Colon (tissue), 2 donors: ENCODE measurements around the gene PLEKHA7.
"Not testable (repeated sequence)": the region's sequence is repeated elsewhere in the genome, so short reads cannot be mapped to it uniquely, and the experiment has no call there.

Source experiments
- FAIRE-seq: peaks from 2 replicates; lab custom pipeline; 2012; peaks lifted over from hg19 to GRCh38; lab: Jason Lieb, UNC
- donor health status: control.
- donor health status: control.

Gene PLEKHA7

GRCh38 chr11:17014321-17014832 lies at the start of gene PLEKHA7:
TSS of gene PLEKHA7 (minus strand) at chr11:17014414. CDS start at chr11:17014401, 13 bp downstream.
- no peak for FAIRE-seq

GRCh38 chr11:17063171-17064002 lies 49.2 kb upstream of the PLEKHA7 start:
- no peak for FAIRE-seq

- not testable (repeated sequence) for FAIRE-seq
Measured at GRCh38 chr11:17051146-17051545, 36.9 kb upstream of the PLEKHA7 start.

GRCh38 chr11:17048491-17048890 lies 34.3 kb upstream of the PLEKHA7 start:
- FAIRE-seq, result not testable (repeated sequence)

GRCh38 chr11:17046690-17047089 lies 32.5 kb upstream of the PLEKHA7 start:
- FAIRE-seq, result no peak

- FAIRE-seq, result no peak
Measured at GRCh38 chr11:17036666-17037658, 22.7 kb upstream of the PLEKHA7 start.

GRCh38 chr11:17034027-17034426 lies 19.8 kb upstream of the PLEKHA7 start:
- not testable (repeated sequence) for FAIRE-seq

GRCh38 chr11:17026487-17027082 lies 12.4 kb upstream of the PLEKHA7 start:
- no peak for FAIRE-seq

- FAIRE-seq, result no peak
Measured at GRCh38 chr11:17024924-17025323, 10.7 kb upstream of the PLEKHA7 start.

- no peak for FAIRE-seq
Measured at GRCh38 chr11:17021511-17021910, 7.3 kb upstream of the PLEKHA7 start.

- no peak for FAIRE-seq
Measured at GRCh38 chr11:17020831-17021230, 6.6 kb upstream of the PLEKHA7 start.

GRCh38 chr11:17019232-17019631 lies 5.0 kb upstream of the PLEKHA7 start:
- no peak for FAIRE-seq

GRCh38 chr11:17015627-17016126 lies 1.5 kb upstream of the PLEKHA7 start:
- no peak for FAIRE-seq

GRCh38 chr11:17014833-17015626 lies 816 bp upstream of the PLEKHA7 start:
- no peak for FAIRE-seq

- FAIRE-seq, result no peak
Measured at GRCh38 chr11:17013548-17014320, 480 bp downstream of the PLEKHA7 start.

- no peak for FAIRE-seq
Measured at GRCh38 chr11:17012712-17013547, 1.3 kb downstream of the PLEKHA7 start.

- no peak for FAIRE-seq
Measured at GRCh38 chr11:17012179-17012578, 2.0 kb downstream of the PLEKHA7 start.

- FAIRE-seq, result no peak
Measured at GRCh38 chr11:17010851-17011420, 3.3 kb downstream of the PLEKHA7 start.

- FAIRE-seq, result no peak
Measured at GRCh38 chr11:17008099-17008498, 6.1 kb downstream of the PLEKHA7 start.
